Pancreas (tissue), 10 donors: ENCODE data around the gene LSM6. TPM values are rescaled to one million over a fixed set of nuclear protein-coding genes. Genes with fewer than 3 reads are reported as not detected.

Experiments used
- ATAC-seq, 4 donors: fragments of 200-7000 bp; cut with Tn5 transposase; one replicate each; pipeline versions ENCODE4 v1.8.0 to v1.9.1; 2020; ENCODE audit warnings: mild to moderate bottlenecking in 4 of 4, moderate library complexity in 4 of 4
- DNase-seq, 6 donors: peaks; one replicate each; pipeline ENCODE4 v3.0.0-alpha.2; 2020
- FAIRE-seq: peaks from 2 replicates; lab custom pipeline; 2012; peaks lifted over from hg19 to GRCh38; lab: Jason Lieb, UNC
- H3K27ac ChIP-seq, 4 donors: fragments of 200-600 bp; sonication (generic); 1 replicate in 3 of 4; 2 replicates in 1 of 4; pipeline versions ENCODE4 v1.5.0 to v1.8.0; 2020
- H3K27me3 ChIP-seq, 4 donors: fragments of 200-600 bp; one replicate each; pipeline ENCODE4 v1.8.0; 2021
- H3K36me3 ChIP-seq, 3 donors: fragments of 200-600 bp; sonication (generic) in 1 of 3; one replicate each; pipeline versions ENCODE4 v1.5.0 to v1.8.0; 2020 to 2021
- H3K4me1 ChIP-seq, 3 donors: fragments of 200-600 bp; one replicate each; pipeline ENCODE4 v1.8.0; 2021
- H3K4me3 ChIP-seq, 4 donors: fragments of 200-600 bp; sonication (generic) in 2 of 4; one replicate each; pipeline versions ENCODE4 v1.5.0 to v1.8.0; 2020 to 2021
- H3K9me3 ChIP-seq, 4 donors: fragments of 200-600 bp; one replicate each; pipeline ENCODE4 v1.8.0; 2021
- WGBS, 2 donors: extraction: QIAGEN DNeasy Blood & Tissue Kit; methylation state at CpG; one replicate each; pipeline ENCODE4 v1.1.7; 2013; 5-methylcytosine and 5-hydroxymethylcytosine counted together
- intact Hi-C, 3 donors: fragments of 100-400 bp; cut with DNase I; formaldehyde crosslinking; loops; one replicate each; pipeline versions ENCODE4 v1.11.1 to v1.14.2; 2022
- polyA plus RNA-seq, 2 donors: library from polyadenylated mRNA; stranded (reverse); fragments of 200-250 nt; gene quantifications; one replicate each; pipeline ENCODE4 v1.2.3, GENCODE V29; 2013
- total RNA-seq, 6 donors: library from RNA; stranded (reverse); fragmentation: NEBNext Ultra II Directional in 4 of 6; extraction: Animal tissue kit (Norgen Biotek cat#: 25700) in 4 of 6; gene quantifications; one replicate each; pipeline versions ENCODE4 v1.2.1 to v1.2.4, GENCODE V29; 2021 to 2023
- TF ChIP-seq, protein P1 (sequence below), 4 donors: fragments of 200-600 bp; sonication (generic) in 3 of 4; IDR thresholded peaks; one replicate each; pipeline versions ENCODE4 v1.5.0 to v1.8.0; 2021; ENCODE audit warnings: antibody characterized with exemption in 4 of 4
- donor health status: healthy with polysubstance abuse.
- donor health status: DM: no; HTN: no; CAD: no; lungs with moderate emphysema.
- donor health status: DM: no; HTN: no; CAD: no.
- donor health status: control.
- donor health status: control.
- donor health status: Bipolar disorder and iron deficiency.
- donor health status: DM: yes; HTN: yes; CAD: no.
- donor health status: DM: no; HTN: no; CAD: no.
- donor health status: DM: no; HTN: no; CAD: no.
- donor health status: DM: yes; HTN: yes; CAD: no.

LSM6 gene
- total and polyA plus RNA-seq, 8 donors, result 6.1 to 23.0 (median 9.8) TPM

DNA sequence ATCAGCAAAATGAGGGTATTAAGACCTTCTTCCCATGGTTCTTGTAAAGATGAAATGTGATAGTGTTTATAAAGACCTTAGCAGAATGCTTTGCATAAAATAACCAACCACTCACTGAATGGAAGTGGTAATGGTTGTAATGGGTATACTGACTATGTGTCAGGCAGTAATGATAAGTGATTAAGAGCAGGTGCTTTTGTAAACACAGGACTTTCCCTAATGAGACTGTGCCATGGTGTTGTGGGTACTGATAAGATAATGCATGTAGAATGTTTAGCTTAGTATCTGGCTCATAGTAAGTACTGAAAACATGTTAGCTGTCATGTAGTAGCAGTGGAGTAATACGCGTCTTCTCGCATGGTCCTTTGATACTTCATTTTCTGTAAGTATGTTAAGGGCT lies 6.9 kb downstream of the LSM6 start:
- FAIRE-seq (no peak), ATAC-seq (peak in 1 of 4 donors; percentile 61), DNase-seq (no peak)
- H3K36me3 ChIP-seq, result no peaks in the 10 kb centered on the region
- intact Hi-C loops, result no loop called here
- H3K27ac ChIP-seq, result no peak overlapping the region
- H3K4me1 ChIP-seq, result peaks cover 16 to 31% (median 21%) of the 10 kb centered on the region in 3 donors
- 59 to 73% methylated on average over 3 of the region's 3 CpGs for WGBS, 2 donors
- no peaks in the 10 kb centered on the region for H3K27me3 ChIP-seq
- H3K4me3 ChIP-seq, result no peak overlapping the region
- no peaks in the 10 kb centered on the region for H3K9me3 ChIP-seq
- TF ChIP-seq, protein P1, sequence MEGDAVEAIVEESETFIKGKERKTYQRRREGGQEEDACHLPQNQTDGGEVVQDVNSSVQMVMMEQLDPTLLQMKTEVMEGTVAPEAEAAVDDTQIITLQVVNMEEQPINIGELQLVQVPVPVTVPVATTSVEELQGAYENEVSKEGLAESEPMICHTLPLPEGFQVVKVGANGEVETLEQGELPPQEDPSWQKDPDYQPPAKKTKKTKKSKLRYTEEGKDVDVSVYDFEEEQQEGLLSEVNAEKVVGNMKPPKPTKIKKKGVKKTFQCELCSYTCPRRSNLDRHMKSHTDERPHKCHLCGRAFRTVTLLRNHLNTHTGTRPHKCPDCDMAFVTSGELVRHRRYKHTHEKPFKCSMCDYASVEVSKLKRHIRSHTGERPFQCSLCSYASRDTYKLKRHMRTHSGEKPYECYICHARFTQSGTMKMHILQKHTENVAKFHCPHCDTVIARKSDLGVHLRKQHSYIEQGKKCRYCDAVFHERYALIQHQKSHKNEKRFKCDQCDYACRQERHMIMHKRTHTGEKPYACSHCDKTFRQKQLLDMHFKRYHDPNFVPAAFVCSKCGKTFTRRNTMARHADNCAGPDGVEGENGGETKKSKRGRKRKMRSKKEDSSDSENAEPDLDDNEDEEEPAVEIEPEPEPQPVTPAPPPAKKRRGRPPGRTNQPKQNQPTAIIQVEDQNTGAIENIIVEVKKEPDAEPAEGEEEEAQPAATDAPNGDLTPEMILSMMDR (IDR thresholded peaks at IDR 0.05), result no peak

GRCh38 chr4:146183209-146183608 lies 7.7 kb downstream of the LSM6 start:
- ATAC-seq (no peak), DNase-seq (no peak), FAIRE-seq (no peak)
- no peaks in the 10 kb centered on the region for H3K36me3 ChIP-seq
- TF ChIP-seq, protein P1 (IDR thresholded peaks at IDR 0.05), result no peak
- H3K27me3 ChIP-seq, result no peaks in the 10 kb centered on the region
- no peak overlapping the region for H3K27ac ChIP-seq
- H3K9me3 ChIP-seq, result no peaks in the 10 kb centered on the region
- intact Hi-C loops, result no loop called here
- H3K4me3 ChIP-seq, result no peak overlapping the region
- 83 to 92% methylated on average over 2 of the region's 2 CpGs for WGBS, 2 donors
- H3K4me1 ChIP-seq, result peaks cover 8 to 31% (median 18%) of the 10 kb centered on the region in 3 donors

- TF ChIP-seq, protein P1 (IDR thresholded peaks at IDR 0.05), result no peak
- DNase-seq, result no peak
- no peak for ATAC-seq
- Histone ChIP-seq H3K27ac (no peak overlapping the region), H3K4me3 (no peak overlapping the region), H3K36me3 (peaks cover 0 to 9% (median 2%) of the 10 kb centered on the region in 3 donors), H3K4me1 (peaks cover 0 to 16% (median 4%) of the 10 kb centered on the region in 3 donors), H3K27me3 (no peaks in the 10 kb centered on the region), H3K9me3 (no peaks in the 10 kb centered on the region)
- intact Hi-C loops, result no loop called here
- no peak for FAIRE-seq
- WGBS, 2 donors, result 89 to 92% methylated on average over 4 of the region's 4 CpGs
Observed at GRCh38 chr4:146186041-146186440, 10.5 kb downstream of the LSM6 start.

- no peak overlapping the region for H3K27ac ChIP-seq
- H3K4me3 ChIP-seq, result no peak overlapping the region
- no peak for DNase-seq
- H3K4me1 ChIP-seq, result peaks cover 0 to 12% (median 4%) of the 10 kb centered on the region in 3 donors
- peaks cover 0 to 12% (median 2%) of the 10 kb centered on the region in 3 donors for H3K36me3 ChIP-seq
- intact Hi-C loops, result no loop called here
- 87 to 91% methylated on average over 3 of the region's 3 CpGs for WGBS, 2 donors
- no peak for FAIRE-seq
- TF ChIP-seq, protein P1 (IDR thresholded peaks at IDR 0.05), result no peak
- no peaks in the 10 kb centered on the region for H3K27me3 ChIP-seq
- ATAC-seq, result no peak
- no peaks in the 10 kb centered on the region for H3K9me3 ChIP-seq
Observed at GRCh38 chr4:146186596-146186995, 11.1 kb downstream of the LSM6 start.

- H3K27me3 ChIP-seq, result no peaks in the 10 kb centered on the region
- H3K9me3 ChIP-seq, result no peaks in the 10 kb centered on the region
- TF ChIP-seq, protein P1 (IDR thresholded peaks at IDR 0.05), result no peak
- no peak overlapping the region for H3K4me3 ChIP-seq
- no peak for ATAC-seq
- WGBS, 2 donors, result 56 to 66% methylated on average over 2 of the region's 2 CpGs
- no peak for FAIRE-seq
- H3K4me1 ChIP-seq, result no peaks in the 10 kb centered on the region
- peaks cover 0 to 12% (median 2%) of the 10 kb centered on the region in 3 donors for H3K36me3 ChIP-seq
- intact Hi-C loops, result no loop called here
- H3K27ac ChIP-seq, result no peak overlapping the region
- no peak for DNase-seq
Observed at GRCh38 chr4:146190456-146190855, 14.9 kb downstream of the LSM6 start.
